ENCODE results near the gene BST1. TPM values are rescaled to one million over a fixed set of nuclear protein-coding genes. Genes with fewer than 3 reads are reported as not detected.

BST1 gene
- total and polyA plus RNA-seq, 10 of the 15 experiments (the other 5 are each of a cell fraction or from before 2014, with no cell fraction given), result 0.04 to 0.42 (median 0.11) TPM; not detected in 1

- ChIA-PET POLR2A (no interaction called here), CTCF (no interaction called here), RAD21 (ENCODE audit: unreplicated experiment) (no interaction called here), SMC1A (ENCODE audit: uncharacterized antibody, unreplicated experiment) (no interaction called here)
- intact Hi-C loops (cut with micrococcal nuclease; ENCODE audit: unreplicated experiment), result no loop called here
- Histone ChIP-seq H3K4me2 (ENCODE audit: control insufficient read depth, insufficient read depth) (no peak overlapping the region), H3K4me3 (no peak overlapping the region), H3K79me2 (ENCODE audit: control insufficient read depth, insufficient read depth, low read length) (no peaks in the 10 kb centered on the region), H3K27me3 (replicated peaks in 1 of 2; ENCODE audit: control insufficient read depth in 2 of 2, insufficient read depth in 2 of 2, low read length in 1 of 2) (no peaks in the 10 kb centered on the region), H3K9ac (ENCODE audit: control insufficient read depth, insufficient read depth, low read length) (no peak overlapping the region), H3K4me1 (ENCODE audit: control insufficient read depth, insufficient read depth, low read length) (no peaks in the 10 kb centered on the region), H3K9me3 (replicated peaks; ENCODE audit: control insufficient read depth, insufficient read depth, low read length) (no peaks in the 10 kb centered on the region; the same call in 2 of the 3 replicates), H3K36me3 (ENCODE audit: control insufficient read depth in 2 of 2, insufficient read depth in 2 of 2, low read length in 1 of 2) (no peaks in the 10 kb centered on the region), H3K27ac (ENCODE audit: control insufficient read depth, insufficient read depth) (no peak overlapping the region), H4K20me1 (ENCODE audit: control insufficient read depth, insufficient read depth) (no peaks in the 10 kb centered on the region), H2AFZ (ENCODE audit: control insufficient read depth, low read depth, low read length) (no peak overlapping the region)
- no peak for FAIRE-seq
- TF ChIP-seq RELA (IDR thresholded peaks at IDR 0.05; ENCODE audit: borderline replicate concordance, partially characterized antibody) (no peak), POLR2AphosphoS2 (IDR thresholded peaks at IDR 0.05; ENCODE audit: low read depth, low read length) (no peak), PBX3 (IDR thresholded peaks at IDR 0.05; ENCODE audit: insufficient replicate concordance, low read depth, low read length) (no peak), ZNF687 (IDR thresholded peaks at IDR 0.05) (no peak), ATF7 (IDR thresholded peaks at IDR 0.05; ENCODE audit: low read depth) (no peak), NFIC (IDR thresholded peaks at IDR 0.05; ENCODE audit: low read depth, low read length) (no peak), E2F8 (IDR thresholded peaks at IDR 0.05; ENCODE audit: low read depth, partially characterized antibody) (no peak), TBL1XR1 (IDR thresholded peaks at IDR 0.05; ENCODE audit: low read depth, low read length) (no peak), RBBP5 (conservative IDR thresholded peaks at IDR 0.05) (no peak), TAF1 (IDR thresholded peaks at IDR 0.05; ENCODE audit: borderline replicate concordance, low read depth, low read length) (no peak), RAD51 (IDR thresholded peaks at IDR 0.05) (no peak)
- ATAC-seq, result no peak
- no TSS peak for BruUV-seq (replicated peaks)
- in situ Hi-C loops (cut with MboI), result no loop called here
- DNase-seq (ENCODE audit: low read depth, low spot score), result no peak
Observed at GRCh38 chr4:15704129-15704528, 1.3 kb downstream of the BST1 start.
